GM18868 (cell line): ENCODE measurements around the gene PLA2G4D.

Source experiments
- ATAC-seq: cut with Tn5 transposase; IDR thresholded peaks from one replicate; pipeline ENCODE4 v1.9.1; 2021; ENCODE audit warnings: mild to moderate bottlenecking, moderate library complexity; ENCODE audit not compliant: unreplicated experiment

PLA2G4D gene

DNA sequence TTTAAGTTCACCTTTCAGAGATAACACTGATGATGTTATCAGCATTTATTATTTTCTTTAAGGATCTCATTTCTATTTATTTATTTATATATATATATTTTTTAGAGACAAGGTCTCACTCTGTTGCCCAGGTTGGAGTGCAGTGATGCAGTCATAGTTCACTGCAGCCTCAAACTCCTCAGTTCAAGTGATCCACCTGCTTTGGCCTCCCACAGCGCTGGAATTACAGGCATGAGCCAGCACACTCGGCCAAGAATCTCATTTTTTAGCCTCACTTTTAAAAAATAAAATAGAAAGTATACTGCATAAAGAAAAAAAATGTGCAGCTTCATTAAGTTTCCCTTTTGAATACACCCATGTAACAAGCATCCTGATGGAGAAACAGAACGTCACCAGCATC is 35.6 kb downstream of the PLA2G4D start:
- no peak for ATAC-seq

DNA sequence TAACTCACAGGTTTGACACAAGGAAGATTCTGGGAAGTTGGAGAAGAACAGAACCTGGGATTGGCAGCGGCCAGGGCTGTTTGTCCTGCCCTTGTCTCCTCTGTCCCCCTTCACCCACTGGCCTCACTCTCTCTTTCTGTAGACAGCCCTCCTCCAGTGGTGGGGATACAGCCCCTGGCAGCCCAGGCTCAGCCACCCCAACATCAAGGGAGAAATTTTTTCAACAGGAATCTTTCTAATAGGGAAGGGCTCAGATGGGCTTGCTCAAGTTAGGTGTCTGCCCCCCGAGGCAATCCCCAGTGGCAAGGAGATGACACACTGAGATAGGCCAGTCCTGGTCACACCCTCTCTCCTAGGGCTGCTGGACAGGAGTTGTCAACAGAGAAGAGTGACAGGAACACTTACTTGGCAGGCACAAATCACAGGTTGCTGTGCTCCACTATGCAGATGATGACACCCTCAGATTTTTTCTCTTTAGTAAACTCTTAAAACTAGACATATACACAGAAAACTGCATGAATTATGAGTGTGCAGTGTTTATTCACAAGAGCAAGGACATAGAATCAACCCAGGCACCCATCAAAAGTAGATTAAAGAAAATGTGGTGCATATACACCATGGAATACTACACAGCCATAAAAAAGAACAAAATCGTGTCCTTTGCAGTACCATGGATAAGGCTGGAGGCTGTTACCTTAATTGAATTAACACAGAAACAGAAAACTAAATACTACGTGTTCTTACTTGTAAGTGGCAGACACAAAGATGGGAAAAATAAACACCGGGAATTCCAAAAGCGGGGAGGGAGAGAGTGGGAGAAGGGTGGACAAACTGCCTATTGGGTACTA is 36.3 kb downstream of the PLA2G4D start:
- ATAC-seq = no peak

DNA sequence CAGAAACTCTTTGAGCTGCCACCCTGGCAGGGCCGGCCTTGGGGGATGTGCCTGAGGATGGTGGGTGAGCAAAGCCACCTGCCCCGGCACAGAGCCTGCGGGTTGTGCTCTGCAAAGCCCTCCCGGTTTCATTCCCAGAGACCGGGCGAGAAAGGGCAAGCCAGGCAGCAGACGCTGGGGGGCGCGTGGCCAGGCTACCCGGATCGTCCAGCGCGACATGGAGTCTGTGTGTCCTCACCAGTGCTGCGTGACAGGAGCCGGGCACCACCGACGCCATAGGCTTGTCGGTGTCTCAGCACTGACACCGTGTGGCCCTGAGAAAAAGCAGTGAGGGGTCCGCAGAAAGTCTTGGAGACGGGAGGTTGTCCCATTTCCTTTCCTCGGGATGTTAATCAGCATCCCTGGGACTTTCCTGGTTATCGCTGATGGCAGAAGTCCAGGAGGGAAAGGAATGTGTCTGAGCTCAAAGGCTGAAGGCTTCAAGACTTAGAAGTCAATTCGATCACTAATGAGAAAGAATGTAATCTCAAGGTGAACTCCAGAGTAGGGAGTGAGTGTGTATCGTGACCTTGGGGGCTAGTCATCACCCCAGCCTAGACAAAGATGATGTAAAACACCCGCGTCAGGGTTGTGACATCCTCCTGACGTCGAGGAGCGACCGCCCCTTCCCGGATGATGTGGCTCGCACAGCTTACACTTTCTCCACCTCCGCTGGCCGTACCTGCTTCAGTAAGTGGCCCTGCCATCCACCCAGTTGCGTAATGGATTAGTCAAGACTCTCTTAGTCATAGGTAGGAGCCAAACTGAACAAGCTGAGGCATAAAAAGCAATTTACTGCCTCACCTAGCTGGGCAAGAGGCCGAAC is 37.2 kb downstream of the PLA2G4D start:
- peak; percentile 60 for ATAC-seq

DNA sequence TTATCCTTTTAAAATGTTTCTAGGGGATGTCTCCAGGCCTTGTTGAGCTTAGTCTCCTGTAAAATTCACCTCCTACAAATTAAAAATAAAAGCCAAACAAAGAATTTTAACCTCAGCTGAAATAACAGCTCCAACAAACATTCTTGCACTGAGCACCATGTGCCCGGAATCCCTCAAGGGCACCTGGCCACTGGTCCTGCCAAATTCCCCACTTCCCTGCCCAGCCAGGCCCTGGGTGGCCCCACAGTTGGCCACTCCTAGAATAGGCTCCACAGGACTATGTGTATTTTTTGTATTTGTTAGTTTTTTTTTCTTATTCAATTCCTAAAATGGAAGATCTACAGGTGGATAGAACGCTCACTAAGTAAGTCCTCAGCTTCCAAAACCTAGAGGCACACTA is 40.4 kb downstream of the PLA2G4D start:
- ATAC-seq = no peak

- ATAC-seq = no peak
Measured at GRCh38 chr15:42053010-42053409, 41.4 kb downstream of the PLA2G4D start.

GRCh38 chr15:42050484-42051255 is 43.7 kb downstream of the PLA2G4D start:
- no peak for ATAC-seq

- ATAC-seq = no peak
Measured at GRCh38 chr15:42048821-42049200, 45.6 kb downstream of the PLA2G4D start.

DNA sequence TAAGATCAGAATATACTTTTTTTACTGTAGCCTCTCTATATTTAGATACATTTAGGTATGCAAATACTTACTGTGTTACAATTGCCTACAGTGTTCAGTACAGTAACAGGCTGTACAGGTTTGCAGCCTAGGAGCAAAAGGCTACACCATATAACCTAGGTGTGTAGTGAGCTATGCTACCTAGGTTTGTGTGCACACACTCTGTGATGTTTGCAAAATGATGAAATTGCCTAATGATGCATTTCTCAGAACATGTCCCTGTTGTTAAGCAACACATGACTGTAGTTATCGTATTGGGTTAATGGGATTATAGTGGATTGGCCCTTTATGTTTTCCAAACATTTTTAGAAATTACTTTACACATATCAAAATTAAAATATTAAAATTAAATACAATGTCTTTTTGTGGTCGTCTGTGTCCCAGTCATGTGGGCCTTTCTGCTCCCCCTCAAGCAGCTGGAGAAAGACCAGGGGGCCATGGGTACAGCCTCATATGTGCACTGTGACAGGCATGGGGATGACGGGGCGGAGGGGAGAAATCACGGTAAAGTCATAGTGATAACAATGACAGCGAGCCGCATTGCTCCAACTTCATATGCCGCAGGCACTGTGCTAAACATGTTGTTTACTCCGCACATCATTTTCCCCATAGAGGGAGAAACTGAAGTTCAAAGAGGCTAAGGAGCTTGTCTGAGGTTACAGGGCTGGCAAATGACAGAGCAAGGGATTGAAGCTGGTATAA is 46.1 kb downstream of the PLA2G4D start:
- ATAC-seq = no peak

DNA sequence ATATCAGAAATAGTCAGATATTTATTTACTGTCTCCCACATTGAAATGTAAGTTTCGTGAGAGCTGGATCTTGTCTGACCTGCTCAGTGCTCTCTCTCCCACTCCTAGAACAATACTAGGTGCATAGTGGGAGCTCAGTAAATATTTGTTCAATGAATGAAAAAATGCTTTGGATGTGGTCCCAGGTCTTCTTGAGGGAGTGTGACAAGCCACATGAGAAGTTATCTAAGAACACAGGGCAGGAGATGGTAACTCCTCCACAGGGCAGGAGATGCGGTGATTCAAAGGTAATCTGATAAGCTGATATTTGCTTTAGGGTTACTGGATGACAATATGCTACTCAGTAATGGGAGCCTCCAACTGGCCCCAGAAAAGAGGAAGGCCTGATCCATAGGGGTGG is 47.8 kb downstream of the PLA2G4D start:
- ATAC-seq = no peak

- ATAC-seq = no peak
Measured at GRCh38 chr15:42045211-42045615, 49.1 kb downstream of the PLA2G4D start.

DNA sequence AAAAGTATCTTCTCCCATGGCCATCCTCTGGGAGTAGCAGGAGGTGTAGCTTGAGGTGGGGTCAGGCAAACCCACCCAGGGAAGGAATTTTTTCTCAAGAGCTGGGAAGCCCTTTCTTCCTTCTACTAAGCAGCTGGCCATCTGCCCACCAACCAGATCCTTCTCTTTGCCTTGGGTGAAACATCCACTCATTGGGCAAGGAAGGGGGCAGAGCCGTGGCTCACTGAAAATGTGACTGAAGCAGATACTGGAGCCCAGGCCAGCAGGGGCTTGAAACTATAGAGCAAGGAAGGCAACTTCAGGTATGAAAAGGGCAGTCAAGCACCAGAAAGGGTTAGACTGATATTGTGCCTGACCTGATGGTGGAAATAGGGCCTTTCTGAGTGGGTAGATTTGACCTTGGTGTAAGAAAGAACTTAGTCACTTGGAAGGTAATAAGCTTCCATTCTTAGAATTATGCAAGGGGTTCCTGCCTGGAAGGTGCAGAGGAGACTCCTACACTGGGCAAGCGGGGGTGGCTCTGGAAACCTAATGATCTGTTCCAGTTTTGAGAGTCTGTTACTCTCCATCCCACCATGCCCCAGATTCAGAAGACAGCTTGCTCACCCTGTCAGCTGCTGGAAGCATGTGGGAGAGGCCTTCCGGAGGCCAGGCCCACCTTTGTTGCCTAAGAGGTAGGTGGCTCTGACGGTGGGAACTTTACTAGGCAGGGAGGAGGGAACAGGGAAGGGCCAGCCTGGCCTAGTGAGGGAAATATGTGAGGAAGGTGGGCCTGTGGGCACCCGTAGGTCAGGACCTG is 51.6 kb downstream of the PLA2G4D start:
- no peak for ATAC-seq

DNA sequence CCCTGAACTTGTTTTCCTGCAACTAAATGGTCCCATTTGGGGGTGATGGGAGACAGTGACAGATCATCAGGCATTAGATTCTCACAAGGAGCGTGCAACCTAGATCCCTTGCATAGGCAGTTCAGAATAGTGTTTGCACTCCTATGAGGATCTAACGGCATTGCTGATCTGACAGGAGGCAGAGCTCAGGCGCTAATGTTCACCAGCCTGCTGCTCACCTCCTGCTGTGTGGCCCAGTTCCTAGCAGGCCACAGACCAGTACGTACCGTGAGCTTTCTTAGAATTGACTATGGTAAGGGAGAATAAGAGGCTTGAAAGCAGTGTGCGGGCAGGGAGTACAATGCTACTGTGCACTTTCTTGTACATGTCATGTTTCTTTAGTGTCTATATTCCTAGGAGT is 56.0 kb downstream of the PLA2G4D start:
- ATAC-seq = no peak

DNA sequence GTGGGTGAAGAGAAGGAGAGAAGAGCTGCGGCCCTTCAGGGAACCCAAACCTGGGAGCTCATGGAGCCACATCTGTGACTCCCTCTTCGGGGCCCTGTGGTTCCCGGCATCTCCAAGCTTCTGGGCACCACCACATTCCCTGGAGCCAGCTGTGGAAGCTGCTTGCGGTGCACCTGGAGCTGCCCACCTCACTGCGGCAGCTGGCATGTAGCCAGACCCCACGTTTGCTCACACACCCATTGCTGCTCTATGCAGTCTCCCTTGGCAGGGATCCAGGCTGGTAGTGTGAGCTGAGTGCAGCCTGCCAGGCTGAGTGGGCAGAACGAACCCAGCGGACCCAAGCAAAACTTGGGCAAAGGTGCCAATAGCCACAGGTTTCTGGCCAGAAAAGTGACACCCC is 56.7 kb downstream of the PLA2G4D start:
- ATAC-seq = no peak

DNA sequence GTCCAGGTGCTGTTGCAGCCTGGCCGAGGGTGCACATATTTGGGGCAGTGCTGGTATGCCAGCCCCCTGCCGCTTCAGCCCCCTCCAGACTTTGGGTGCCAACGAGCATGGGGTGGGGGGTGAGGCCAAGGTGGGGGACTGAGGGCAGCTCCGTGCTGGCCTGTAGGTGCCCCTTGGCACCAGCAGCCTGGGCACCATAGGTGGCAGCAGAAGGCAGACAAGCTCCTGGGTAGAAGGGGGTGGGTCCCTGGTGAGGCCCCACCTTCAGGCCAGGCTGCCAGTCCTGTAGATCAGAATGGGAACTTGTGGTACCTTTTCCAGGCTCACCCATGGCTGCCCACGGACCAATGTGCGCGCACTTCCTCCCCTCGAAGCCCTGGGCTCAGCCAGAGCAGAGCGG is 57.4 kb downstream of the PLA2G4D start:
- no peak for ATAC-seq

DNA sequence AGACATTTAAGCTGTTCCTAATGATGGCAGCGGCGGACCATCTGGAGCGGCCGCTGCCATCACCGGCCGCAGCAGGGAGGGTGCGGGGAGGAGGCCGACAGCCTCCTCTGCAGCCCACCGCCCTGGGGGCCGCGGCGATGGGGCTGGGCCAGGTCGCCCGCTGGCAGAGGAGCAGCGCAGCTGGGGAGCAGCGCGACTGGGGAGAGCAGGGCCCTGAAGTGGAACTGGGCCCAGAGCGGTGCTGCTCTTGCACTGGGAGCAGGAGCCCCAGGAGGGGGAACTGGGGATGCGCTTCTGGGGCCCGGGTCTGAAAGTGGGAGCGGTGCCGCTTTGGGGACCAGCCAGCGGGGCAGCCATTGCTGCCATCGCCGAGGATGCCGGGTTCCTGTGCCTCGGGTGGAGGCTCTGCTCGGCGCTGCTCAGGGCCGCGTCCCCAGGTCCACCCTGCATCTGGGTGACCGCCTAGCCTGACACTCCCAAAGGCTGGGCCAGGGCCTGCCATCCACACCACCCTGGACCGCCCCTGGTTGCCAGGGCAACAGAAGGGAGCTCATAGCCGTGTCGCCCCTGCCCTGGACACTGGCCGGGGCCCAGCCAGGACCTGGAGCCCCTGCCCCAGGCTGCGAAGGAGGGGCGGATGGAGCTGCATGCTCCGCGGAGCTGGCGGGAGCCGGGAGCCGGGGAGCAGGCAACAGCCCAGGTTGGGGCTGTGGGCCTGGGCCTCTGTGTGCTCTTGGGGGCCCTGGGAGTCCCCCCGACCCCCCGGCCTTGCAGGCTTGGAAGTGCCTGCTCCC is 58.1 kb downstream of the PLA2G4D start:
- ATAC-seq = no peak

GRCh38 chr15:42035435-42035761 is 59.0 kb downstream of the PLA2G4D start:
- no peak for ATAC-seq

DNA sequence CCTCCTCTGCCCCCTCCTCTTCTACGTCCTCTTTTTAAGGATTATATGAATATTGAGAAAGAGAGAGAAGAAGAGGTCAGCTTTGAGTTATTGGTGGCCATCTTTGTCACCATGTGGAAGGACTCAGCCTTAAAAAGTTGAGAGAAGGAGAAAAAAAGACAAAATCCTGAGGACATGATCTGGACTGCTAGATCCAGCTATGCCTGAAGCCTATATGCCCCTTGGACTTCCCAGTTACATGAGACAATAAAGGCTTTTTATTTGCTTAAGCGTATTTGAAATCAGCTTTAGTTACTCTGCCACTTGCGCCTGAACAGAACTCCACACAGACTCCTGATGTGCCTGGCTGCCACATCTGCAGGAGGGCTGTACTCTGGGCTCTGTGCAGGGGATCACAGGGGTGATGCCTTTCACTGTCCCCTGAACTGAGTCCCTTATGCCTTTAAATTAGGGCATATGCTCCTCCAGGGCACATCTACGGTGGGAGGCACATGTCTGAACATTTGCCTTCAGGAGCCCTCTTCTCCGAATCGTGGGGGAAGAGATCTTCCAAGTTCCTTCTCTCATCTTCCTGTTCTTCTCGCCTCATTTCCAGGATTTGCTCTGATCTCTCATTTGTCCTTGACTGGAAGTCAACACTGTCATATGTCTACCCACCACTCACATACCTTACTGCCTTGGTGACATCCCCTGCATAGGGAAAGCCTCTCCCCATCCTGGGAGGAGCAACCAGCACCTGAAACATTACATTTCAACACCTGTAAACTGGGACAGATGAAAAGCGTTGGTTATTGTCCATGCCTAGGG is 59.5 kb downstream of the PLA2G4D start:
- ATAC-seq = no peak

DNA sequence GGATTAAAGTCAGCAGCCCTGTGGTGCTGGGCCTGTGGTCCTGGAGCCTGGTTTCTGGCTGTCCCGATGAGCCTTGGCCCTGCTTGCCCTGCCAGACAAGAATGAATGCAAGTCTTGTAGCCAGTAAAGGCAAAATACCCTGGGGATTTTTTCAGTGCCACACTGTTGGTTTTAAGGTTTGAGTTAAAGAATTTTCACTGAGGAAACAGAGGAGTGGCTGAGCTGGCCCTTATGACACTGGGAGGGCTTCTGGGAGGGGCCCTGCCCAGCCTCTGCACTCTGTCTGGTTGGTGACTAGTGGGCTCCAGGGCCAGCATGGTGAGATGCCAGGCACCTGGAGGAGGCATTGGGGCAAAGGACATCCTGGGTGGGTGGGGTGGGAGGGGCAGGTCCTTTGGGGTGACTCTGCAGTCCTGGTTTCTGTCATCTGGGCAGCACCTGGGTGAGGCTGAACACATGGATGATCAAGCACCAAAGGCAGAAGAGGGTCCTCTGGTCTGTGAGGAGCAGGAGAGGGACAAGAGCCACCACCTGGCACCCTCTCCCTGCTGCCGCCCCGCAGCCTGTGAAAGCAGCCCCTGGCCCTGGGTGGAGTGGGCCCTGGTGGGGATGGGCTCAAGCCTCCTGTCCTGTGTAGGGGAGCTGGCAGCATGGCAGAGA is 61.0 kb downstream of the PLA2G4D start:
- ATAC-seq = peak; percentile 69
